ENCODE measurements around the gene GUCA1A. TPM values are rescaled to one million over a fixed set of nuclear protein-coding genes. Genes with fewer than 3 reads are reported as not detected.
"Not testable (repeated sequence)": the region's sequence is repeated elsewhere in the genome, so short reads cannot be mapped to it uniquely, and the experiment has no call there.

GUCA1A gene
- total RNA-seq, 1 donor from 2014 or later, result not detected

DNA sequence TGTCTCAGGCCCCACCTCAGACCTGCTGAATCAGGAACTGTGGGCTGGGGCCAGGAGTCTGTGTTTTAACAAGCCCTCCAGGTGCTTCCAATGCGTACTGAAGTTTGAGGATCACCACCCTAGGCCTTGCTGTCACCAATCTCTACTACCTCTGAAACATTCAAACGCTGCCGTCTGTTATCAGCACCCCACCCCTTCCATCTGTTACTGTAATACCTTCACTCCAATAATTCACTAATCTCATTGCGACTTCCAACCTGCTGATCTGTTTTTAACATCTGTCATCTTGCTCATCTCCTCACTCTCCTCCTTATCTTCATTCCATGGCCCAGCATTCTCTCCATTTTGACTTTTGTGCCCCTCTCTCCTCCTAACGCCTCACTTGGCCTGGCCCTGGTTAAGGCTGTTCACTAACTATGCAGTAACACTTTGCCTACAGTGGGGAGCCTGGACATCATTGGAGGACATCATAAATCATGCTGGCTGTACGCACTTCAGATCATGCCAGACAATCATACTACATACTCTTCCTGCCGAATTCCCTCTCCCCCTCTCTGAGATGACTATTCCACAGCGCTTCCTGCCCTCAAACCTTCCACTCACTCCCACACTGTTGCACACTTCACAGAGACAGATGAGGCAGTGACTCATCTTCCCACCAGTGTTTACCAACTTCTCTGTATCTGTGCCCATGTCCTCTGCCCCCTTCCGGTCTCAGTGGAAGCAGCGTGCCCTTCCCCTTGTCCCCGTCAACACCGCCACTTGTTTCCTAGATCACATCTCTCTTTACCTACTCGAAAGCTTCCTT is 24.6 kb downstream of the GUCA1A start:
- Mint-ChIP-seq H3K4me1 (ENCODE audit: unreplicated experiment) (peaks cover 26% of the 10 kb centered on the region), H3K9me3 (ENCODE audit: unreplicated experiment) (peaks cover 5% of the 10 kb centered on the region), H3K4me3 (ENCODE audit: unreplicated experiment) (no peak overlapping the region), H3K36me3 (ENCODE audit: unreplicated experiment) (peaks cover 5% of the 10 kb centered on the region), H3K27me3 (ENCODE audit: unreplicated experiment) (no peaks in the 10 kb centered on the region), H3K27ac (ENCODE audit: unreplicated experiment) (no peak overlapping the region)
- DNase-seq (ENCODE audit: extremely low spot score, unreplicated experiment), result no peak
- TF ChIP-seq CTCF (IDR thresholded peaks at IDR 0.05), result no peak

DNA sequence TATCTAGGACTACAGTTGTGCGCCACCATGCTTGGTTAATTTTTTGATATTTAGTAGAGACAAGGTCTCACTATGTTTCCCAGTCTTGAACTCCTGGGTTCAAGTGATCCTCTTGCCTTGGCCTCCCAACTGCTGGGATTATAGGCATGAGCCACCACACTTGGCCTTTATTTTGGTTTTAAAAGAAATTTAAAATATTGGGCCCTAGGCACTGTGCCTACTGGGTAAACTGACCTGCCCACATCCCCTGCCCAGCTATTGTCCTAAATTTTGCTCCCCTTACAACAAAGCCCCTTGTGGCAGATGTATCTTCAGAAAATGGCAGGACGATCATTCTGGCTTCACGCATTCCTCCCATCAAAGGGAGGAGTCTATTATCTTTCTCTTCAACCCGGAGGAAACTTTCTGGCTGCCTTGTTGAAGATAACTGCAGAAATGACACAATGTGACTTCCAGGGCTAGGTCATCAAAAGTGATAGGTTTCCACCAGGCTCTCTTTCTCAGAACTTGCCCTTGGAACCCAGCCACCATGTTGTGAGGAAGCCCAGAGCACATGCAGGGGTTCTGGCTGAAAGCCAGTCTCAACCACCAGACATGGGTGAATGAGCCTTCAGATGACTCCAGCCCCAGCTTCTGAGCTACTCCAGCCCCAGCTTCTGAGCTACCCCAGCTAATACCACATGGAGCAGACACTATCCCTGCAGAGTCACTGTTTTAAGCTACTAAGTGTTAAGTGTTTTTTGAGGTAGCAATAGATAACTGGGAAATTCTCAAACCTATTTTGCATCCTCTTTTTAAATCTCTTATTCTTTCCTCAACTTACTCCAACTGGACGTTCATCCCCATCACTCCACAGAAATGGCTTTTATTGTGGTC is 26.2 kb downstream of the GUCA1A start:
- H3K27me3 Mint-ChIP-seq (ENCODE audit: unreplicated experiment), result no peaks in the 10 kb centered on the region
- peaks cover 5% of the 10 kb centered on the region for H3K9me3 Mint-ChIP-seq (ENCODE audit: unreplicated experiment)
- peaks cover 15% of the 10 kb centered on the region for H3K4me1 Mint-ChIP-seq (ENCODE audit: unreplicated experiment)
- H3K27ac Mint-ChIP-seq (ENCODE audit: unreplicated experiment), result peak overlapping the region; percentile 51
- H3K36me3 Mint-ChIP-seq (ENCODE audit: unreplicated experiment), result peaks cover 6% of the 10 kb centered on the region
- TF ChIP-seq CTCF (IDR thresholded peaks at IDR 0.05), result no peak
- no peak for DNase-seq (ENCODE audit: extremely low spot score, unreplicated experiment)
- H3K4me3 Mint-ChIP-seq (ENCODE audit: unreplicated experiment), result no peak overlapping the region

- Mint-ChIP-seq H3K4me1 (ENCODE audit: unreplicated experiment) (peaks cover 15% of the 10 kb centered on the region), H3K36me3 (ENCODE audit: unreplicated experiment) (peaks cover 13% of the 10 kb centered on the region), H3K4me3 (ENCODE audit: unreplicated experiment) (no peak overlapping the region), H3K27me3 (ENCODE audit: unreplicated experiment) (no peaks in the 10 kb centered on the region), H3K9me3 (ENCODE audit: unreplicated experiment) (peaks cover 5% of the 10 kb centered on the region), H3K27ac (ENCODE audit: unreplicated experiment) (peak overlapping the region; percentile 51)
- DNase-seq (ENCODE audit: extremely low spot score, unreplicated experiment), result no peak
- no peak for TF ChIP-seq CTCF (IDR thresholded peaks at IDR 0.05)
Measured at GRCh38 chr6:42200035-42200434, 26.9 kb downstream of the GUCA1A start.

GRCh38 chr6:42201382-42201781 is 28.2 kb downstream of the GUCA1A start:
- H3K27ac Mint-ChIP-seq (ENCODE audit: unreplicated experiment), result peak overlapping the region; percentile 63
- peaks cover 15% of the 10 kb centered on the region for H3K4me1 Mint-ChIP-seq (ENCODE audit: unreplicated experiment)
- H3K36me3 Mint-ChIP-seq (ENCODE audit: unreplicated experiment), result peaks cover 18% of the 10 kb centered on the region
- no peaks in the 10 kb centered on the region for H3K27me3 Mint-ChIP-seq (ENCODE audit: unreplicated experiment)
- no peak for DNase-seq (ENCODE audit: extremely low spot score, unreplicated experiment)
- H3K9me3 Mint-ChIP-seq (ENCODE audit: unreplicated experiment), result peaks cover 5% of the 10 kb centered on the region
- no peak for TF ChIP-seq CTCF (IDR thresholded peaks at IDR 0.05)
- H3K4me3 Mint-ChIP-seq (ENCODE audit: unreplicated experiment), result no peak overlapping the region

GRCh38 chr6:42202131-42202915 is 29.2 kb downstream of the GUCA1A start:
- Mint-ChIP-seq H3K4me1 (ENCODE audit: unreplicated experiment) (peaks cover 15% of the 10 kb centered on the region), H3K36me3 (ENCODE audit: unreplicated experiment) (peaks cover 16% of the 10 kb centered on the region)
- not testable (repeated sequence) for H3K9me3 Mint-ChIP-seq (ENCODE audit: unreplicated experiment); DNase-seq (ENCODE audit: extremely low spot score, unreplicated experiment); H3K27ac Mint-ChIP-seq (ENCODE audit: unreplicated experiment); H3K27me3 Mint-ChIP-seq (ENCODE audit: unreplicated experiment); H3K4me3 Mint-ChIP-seq (ENCODE audit: unreplicated experiment)

Measured in osteocyte (in vitro differentiated cells).